Neural cell (in vitro differentiated cells): ENCODE results near the gene NSF.

ENCODE experiments used
- RAD21 ChIP-seq: fragments of 450-650 bp; conservative IDR thresholded peaks from 2 replicates; pipeline ENCODE4 v1.6.1; 2014; ENCODE audit warnings: antibody characterized with exemption, mild to moderate bottlenecking, moderate library complexity
- SMC3 ChIP-seq: fragments of 450-650 bp; conservative IDR thresholded peaks from 2 replicates; pipeline ENCODE4 v1.6.1; 2014; ENCODE audit warnings: antibody characterized with exemption, mild to moderate bottlenecking, moderate library complexity; ENCODE audit not compliant: poor library complexity
- TAF1 ChIP-seq: IDR thresholded peaks from 2 replicates; pipeline ENCODE4 v1.6.1; 2012; ENCODE audit warnings: low read depth
- TF ChIP-seq, protein P1 (sequence below): fragments of 450-650 bp; IDR thresholded peaks from 2 replicates; pipeline ENCODE4 v1.5.1; 2014; ENCODE audit warnings: antibody characterized with exemption, mild to moderate bottlenecking, moderate library complexity; ENCODE audit not compliant: poor library complexity, severe bottlenecking

DNA sequence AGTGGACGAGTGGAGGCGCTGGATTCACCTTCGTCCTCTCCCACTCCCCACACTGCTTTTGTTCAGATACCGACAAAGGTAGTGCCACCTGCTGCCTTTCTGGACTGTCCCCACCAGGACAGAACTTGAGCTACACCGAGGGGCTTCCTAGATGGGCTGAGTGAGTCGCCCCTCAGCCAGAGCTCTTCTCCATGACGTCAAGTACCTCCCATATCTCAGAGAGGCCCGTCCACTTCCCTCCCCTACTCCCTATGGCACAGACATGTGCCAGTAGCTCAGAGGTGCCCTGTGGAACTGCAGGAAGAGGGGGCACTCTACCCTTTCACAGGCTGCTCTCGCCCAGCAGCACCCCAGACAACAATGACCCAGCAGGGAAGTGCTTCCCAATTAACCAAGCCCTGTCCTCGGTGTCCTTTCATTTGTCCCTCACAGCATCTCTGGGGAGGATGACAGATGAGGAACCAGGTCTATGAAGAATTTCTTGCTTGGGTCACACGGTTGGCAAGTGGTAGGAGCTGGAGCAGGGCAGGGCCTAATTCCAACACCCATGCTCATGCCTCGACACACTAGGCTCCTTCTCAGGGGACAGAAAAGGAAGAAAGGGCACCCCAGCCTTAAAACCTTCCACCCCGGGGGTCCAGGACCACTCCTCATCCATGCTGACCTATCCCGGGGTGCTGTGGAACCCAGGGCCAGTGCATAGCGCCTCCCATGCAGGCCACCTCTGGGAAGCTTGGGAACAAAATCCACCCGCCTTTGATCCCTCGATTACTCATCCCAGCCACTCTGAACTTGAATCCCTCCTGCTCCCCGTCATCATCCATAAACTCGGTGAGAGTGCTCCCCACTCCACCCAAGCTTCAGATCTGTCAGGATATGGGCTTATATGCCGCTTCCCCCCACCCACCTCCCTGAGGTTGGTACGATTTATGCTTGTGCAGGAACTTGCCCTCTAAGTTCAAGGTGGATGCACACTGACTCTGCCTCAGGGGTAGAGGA lies 176.3 kb downstream of the NSF start:
- TF ChIP-seq, protein P1, sequence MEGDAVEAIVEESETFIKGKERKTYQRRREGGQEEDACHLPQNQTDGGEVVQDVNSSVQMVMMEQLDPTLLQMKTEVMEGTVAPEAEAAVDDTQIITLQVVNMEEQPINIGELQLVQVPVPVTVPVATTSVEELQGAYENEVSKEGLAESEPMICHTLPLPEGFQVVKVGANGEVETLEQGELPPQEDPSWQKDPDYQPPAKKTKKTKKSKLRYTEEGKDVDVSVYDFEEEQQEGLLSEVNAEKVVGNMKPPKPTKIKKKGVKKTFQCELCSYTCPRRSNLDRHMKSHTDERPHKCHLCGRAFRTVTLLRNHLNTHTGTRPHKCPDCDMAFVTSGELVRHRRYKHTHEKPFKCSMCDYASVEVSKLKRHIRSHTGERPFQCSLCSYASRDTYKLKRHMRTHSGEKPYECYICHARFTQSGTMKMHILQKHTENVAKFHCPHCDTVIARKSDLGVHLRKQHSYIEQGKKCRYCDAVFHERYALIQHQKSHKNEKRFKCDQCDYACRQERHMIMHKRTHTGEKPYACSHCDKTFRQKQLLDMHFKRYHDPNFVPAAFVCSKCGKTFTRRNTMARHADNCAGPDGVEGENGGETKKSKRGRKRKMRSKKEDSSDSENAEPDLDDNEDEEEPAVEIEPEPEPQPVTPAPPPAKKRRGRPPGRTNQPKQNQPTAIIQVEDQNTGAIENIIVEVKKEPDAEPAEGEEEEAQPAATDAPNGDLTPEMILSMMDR, result no peak
- no peak for TF ChIP-seq RAD21
- TF ChIP-seq TAF1, result no peak
- no peak for TF ChIP-seq SMC3
